Pons (tissue), 1 donor: Measurements from ENCODE around the gene TRAPPC2B.
"Not testable (repeated sequence)": the region's sequence is repeated elsewhere in the genome, so short reads cannot be mapped to it uniquely, and the experiment has no call there.

ENCODE experiments used
- DNase-seq: peaks from one replicate; pipeline ENCODE4 v3.0.0-alpha.2; 2016; ENCODE audit warnings: low spot score

TRAPPC2B gene

DNA sequence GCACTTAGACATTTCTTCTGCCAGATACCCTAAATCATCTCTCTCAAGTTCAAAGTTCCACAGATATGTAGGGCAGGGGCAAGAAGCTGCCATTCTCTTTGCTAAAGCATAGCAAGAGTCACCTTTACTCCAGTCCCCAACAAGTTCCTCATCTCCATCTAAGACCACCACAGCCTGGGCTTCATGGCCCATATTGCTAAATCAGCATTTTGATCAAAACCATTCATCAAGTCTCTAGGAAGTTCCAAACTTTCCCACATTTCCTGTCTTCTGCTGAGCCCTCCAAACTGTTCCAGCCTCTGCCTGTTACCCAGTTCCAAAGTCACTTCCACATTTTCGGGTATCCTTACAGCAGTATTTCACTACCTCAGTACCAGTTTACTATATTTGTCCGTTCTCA, 11.3 kb downstream of the TRAPPC2B start:
- DNase-seq = not testable (repeated sequence)

DNA sequence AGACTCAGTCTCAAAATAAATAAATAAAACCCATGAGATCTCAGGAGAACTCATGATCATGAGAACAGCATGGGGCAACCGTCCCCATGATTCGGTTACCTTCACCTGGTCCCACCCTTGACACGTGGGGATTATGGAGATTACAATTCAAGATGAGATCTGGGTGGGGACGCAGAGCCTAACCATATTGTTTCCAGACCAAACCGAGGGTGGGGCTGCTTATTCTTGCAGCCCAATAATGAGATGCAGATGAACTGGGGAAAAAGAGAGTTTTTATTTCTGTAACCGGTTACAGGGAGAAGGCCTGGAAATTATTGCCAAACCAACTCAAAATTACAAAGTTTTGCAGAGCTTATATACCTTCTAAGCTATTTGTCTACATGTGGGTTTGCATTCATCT, 12.8 kb downstream of the TRAPPC2B start:
- no peak for DNase-seq

DNA sequence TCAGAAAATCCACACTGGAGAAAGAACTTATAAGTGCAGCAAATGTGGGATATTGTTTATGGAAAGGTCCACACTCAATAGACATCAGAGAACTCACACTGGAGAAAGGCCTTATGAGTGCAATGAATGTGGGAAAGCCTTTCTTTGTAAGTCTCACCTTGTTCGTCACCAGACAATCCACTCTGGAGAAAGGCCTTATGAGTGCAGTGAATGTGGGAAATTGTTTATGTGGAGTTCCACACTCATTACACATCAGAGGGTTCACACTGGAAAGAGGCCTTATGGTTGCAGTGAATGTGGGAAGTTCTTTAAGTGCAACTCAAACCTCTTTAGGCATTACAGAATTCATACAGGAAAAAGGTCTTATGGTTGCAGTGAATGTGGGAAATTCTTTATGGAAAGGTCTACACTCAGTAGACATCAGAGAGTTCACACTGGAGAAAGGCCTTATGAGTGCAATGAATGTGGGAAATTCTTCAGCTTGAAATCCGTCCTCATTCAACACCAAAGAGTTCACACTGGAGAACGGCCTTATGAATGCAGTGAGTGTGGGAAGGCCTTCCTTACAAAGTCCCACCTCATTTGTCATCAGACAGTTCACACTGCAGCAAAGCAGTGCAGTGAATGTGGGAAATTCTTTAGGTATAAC, 14.3 kb downstream of the TRAPPC2B start:
- DNase-seq = no peak

DNA sequence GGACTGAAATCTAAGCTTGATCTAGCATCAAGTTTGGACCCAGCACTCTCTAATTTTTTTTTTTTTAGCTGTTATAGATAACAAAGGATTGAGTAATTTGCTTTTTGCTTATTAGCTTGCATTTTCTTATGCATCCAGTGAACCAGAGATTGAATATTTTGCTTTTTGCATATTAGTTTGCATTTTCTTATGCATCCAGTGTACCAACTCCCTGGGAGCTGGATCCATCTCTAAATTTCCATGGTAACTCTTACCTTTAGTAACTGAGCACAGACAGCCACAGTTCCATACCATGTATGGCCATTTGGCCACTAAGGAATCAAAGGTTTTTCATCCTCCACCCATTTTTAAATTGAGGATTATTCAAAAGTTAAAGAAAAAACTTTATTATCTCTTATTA, 17.6 kb downstream of the TRAPPC2B start:
- DNase-seq = no peak

DNA sequence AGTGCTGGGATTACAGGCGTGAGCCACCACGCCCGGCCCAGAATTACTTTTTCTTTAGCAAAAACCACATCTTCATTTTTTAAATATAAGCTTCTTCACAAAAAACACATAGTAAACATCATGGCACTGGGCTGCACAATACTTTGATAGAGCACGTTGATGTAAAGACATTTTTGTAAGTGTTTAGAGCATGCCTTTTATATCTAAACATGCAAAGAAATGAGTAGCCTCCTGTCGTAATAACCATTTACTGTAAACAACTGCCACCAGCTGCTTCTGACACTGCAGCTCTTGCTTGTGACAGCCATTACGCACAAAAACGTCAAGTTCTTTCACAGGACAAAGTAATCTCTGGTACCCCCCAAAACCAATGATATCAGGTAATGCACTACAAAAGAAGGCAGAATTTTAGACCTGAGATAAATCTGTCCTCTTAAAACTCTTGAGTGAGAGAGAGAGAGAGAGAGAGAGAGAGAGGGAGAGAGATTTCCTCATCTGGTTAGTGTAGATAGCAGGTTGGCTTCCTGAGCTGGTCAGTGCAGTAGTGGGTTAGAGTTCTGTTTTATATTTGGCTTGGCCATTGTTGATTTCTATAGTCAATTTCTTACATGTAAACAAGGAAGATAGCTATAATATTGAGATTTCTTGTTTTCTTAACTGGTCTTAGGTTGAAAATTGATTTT, 19.6 kb downstream of the TRAPPC2B start:
- DNase-seq = no peak

DNA sequence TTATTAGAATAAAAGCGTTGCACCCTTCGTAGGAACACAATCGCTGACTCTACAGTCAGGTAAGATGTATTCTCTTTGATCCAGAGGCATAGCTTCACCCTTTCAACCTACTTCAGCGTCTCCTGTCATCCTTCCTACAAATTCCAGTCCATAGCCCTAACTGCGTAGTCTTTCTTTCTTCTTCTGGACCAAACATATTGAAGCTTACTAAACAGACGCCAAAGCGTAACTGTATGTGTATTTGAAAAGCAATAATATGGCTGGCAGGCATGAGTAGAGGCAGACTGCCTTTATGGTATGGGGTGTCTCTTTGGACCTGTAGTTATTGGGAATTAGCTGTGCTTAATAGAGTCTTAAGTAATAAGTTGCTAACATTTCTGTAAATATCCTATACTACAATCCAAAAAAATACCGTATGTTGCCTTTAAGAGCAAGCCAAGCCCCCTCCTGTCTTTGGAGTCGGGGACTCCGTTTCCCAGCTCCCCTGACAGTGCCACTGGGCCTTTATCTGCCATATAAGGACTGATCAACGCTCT, 25.9 kb downstream of the TRAPPC2B start:
- DNase-seq = no peak

DNA sequence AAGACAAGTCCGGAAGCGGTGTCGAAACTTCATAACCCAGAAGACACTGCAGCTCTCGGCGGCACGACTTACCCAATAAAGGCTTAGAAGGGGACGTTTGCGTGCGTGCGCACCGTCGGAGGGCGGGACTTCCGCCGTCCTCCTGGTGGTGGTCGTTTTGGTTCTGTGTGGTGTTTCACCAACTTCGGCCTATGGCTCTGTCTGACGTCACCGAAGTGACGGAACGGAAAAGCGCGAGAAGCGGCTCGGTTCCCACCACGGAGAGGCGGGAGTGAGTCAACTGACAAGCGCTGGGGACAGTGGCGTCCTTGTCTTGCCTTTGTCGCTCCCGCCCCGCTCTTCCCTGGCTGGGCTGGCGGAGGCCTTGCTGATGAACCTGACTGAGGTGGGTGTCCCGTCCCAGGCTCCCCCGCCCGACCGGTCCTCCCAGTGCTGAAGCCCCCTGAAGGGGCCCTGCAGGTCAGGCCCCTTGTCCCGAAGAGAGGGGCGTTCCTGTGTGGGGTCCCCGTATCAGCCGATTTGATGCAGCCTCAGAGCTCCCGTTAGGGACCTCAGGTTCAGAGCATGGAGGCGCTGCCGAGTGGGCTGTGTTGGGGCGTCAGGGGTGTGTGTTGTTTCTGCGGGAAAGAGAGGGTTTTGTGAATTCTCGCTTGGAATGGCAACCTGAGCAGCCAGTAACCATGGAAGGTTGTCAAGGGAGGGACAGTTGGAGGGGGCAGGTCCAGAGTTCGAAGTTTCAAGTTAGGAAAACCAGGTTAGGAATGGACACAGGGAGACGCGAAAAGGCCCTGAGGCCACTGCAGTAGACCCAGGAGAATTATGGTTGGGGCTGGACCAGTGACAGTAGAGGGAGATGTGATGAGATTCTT, 26.6 kb downstream of the TRAPPC2B start, which contains the start of gene ZNF548:
TSS of gene ZNF548 (plus strand) at position 125 of the 869 bp plus-strand sequence. CDS start at position 371, 246 bp downstream.
- peak; percentile 99 for DNase-seq

DNA sequence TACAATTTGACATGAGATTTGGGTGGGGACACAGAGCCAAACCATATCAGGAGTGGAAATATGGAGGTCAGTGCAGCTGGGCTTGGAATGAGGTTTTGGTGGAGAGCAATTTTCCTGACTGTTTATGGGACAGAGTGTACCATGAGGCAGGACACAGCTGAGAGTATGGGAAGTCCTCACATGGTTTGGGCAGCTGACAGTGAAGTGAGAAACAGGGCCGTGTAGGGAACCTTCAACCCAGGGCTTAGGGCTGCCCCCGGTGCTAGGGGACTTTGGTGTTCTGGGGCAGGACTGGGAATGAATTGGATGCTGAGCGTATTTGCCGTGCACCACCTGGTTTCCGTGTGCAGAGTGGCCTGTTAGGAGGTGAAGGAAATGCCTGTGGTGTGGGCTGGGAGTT, 32.4 kb downstream of the TRAPPC2B start:
- no peak for DNase-seq

DNA sequence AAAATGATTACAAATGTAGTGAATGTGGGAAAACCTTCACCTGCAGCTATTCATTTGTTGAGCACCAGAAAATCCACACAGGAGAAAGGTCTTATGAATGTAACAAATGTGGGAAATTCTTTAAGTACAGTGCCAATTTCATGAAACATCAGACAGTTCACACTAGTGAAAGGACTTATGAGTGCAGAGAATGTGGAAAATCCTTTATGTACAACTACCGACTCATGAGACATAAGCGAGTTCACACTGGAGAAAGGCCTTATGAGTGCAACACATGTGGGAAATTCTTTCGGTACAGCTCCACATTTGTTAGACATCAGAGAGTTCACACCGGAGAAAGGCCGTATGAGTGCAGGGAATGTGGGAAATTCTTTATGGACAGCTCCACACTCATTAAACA, 35.5 kb downstream of the TRAPPC2B start:
- no peak for DNase-seq

DNA sequence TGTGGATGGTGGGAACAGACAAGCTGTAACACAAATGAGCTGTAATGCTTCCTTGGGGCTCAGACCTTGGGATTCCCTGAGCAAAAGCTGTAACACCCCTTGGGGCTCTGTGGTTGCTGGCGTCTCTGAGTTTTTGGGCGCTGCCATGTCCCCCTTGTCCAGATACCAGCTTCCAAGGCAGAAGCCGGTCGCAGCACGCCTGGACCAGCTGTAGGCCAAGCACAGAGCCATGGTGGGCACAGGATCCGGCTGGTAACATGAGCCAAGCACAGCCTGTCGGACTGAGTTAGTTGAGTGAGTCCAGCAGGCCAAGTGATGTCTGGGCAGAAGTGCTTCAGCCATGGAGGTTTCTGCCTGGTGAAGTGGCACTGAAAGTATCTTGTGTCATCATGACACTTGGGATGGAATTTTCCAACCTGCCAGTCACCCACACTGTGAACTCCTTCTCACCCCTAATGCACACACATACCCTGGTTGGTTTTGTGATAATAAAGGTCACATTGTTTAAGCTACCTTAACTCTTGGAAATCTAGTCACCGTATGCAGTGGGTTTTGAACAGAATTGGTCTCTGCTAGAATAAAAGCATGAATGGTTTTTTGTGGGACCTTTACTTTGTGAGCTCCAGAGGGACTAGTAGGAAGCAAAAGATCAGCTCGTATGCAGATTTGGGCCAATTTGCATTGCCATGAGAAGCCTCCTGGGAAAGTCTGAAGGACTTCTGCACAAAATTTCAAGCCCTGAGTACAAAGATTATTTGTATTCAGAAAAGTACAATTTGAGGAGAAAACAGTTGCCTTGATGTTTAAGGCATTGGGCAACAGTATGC, 40.6 kb downstream of the TRAPPC2B start:
- DNase-seq = no peak

DNA sequence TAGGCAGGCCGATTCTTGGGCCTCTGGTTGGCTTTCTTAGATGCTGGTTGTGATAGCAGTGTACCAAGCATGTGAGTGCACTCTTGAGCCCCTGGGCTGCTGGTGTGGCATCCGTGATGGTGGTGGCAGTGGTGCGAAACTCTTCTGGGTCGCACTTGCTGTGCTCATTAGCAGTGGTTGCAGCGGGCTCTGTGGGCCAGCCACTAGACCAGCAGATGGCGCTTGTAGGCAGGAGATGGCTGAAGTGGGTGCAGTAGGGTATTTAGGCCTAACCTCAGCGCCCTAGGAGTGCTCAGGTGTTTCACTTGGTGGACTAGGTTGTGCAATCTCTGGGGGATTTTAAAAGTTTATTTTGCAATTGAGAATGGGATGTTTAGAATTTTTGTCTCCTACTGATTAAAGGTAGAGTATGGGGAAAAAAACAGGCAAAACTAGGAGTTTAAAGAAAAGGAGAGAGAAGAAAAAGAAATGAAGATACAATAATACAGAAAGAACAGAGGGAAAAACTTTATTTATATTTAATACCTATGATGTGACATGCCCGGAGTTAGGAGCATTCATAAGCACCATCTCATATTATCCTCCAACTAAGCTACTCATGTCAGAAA, 43.3 kb downstream of the TRAPPC2B start:
- no peak for DNase-seq

DNA sequence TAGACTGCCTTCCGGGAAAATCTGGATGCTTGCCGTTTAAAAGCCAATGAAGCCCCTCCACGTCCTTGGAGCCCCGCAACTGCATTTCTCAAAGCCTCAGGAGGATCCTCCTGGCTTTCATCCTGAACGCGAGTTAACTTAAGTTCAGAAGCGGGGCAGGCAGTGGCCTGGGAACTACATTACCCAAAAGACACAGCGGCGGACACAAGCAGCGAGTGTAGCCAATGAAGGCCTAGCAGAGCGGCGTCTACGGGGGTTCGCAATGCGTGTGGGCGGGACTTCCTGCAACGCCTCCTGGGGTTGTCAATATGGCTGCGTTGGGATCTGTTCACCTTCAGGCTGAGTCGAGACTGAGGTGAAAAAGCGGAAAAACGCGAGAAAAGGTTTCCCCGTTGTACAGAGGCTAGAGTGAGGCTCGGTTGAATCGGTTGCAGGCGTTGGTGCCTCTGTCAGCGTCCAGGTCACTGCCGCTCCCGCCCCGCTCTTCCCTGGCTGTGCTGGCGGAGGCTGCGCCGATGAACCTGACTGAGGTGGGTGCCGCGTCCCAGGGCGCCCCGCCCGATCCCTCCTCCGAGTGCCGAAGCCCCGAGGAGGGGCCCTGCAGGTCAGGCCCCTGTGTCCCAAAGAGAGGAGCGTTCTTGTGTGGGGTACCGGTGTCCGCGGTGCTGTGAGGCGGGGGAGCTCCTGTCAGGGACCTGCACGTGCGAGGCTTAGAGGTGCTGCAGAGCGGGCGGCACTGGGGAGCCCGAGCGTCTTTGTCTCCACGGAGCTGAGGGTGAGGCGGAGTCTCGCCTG, 47.7 kb downstream of the TRAPPC2B start, which contains the start of gene ZNF17:
TSS of gene ZNF17 (plus strand) at position 285 of the 795 bp plus-strand sequence. CDS start 2,455 bp downstream, outside the sequence.
- peak; percentile 95 for DNase-seq
